Measurements from ENCODE around the gene SMG5.

The SMG5 gene

GRCh38 chr1:156270314-156270713, 12.3 kb downstream of the SMG5 start:
- no peak for DNase-seq (ENCODE audit: extremely low read depth, low read depth)
- H3K4me3 ChIP-seq (replicated peaks; ENCODE audit: low read depth, low read length): no peak overlapping the region
- no peak for TF ChIP-seq CTCF (IDR thresholded peaks at IDR 0.05; ENCODE audit: low read depth, low read length, missing control alignments)

GRCh38 chr1:156268336-156268735, 14.3 kb downstream of the SMG5 start:
- no peak for TF ChIP-seq CTCF (IDR thresholded peaks at IDR 0.05; ENCODE audit: low read depth, low read length, missing control alignments)
- no peak for DNase-seq (ENCODE audit: extremely low read depth, low read depth)
- H3K4me3 ChIP-seq (replicated peaks; ENCODE audit: low read depth, low read length): no peak overlapping the region

GRCh38 chr1:156266051-156266450, 16.6 kb downstream of the SMG5 start:
- no peak for DNase-seq (ENCODE audit: extremely low read depth, low read depth)
- H3K4me3 ChIP-seq (replicated peaks; ENCODE audit: low read depth, low read length): no peak overlapping the region
- TF ChIP-seq CTCF (IDR thresholded peaks at IDR 0.05; ENCODE audit: low read depth, low read length, missing control alignments): no peak

GRCh38 chr1:156263288-156263655, 19.4 kb downstream of the SMG5 start:
- TF ChIP-seq CTCF (IDR thresholded peaks at IDR 0.05; ENCODE audit: low read depth, low read length, missing control alignments): no peak
- H3K4me3 ChIP-seq (replicated peaks; ENCODE audit: low read depth, low read length): no peak overlapping the region
- DNase-seq (ENCODE audit: extremely low read depth, low read depth): no peak

- H3K4me3 ChIP-seq (replicated peaks; ENCODE audit: low read depth, low read length): no peak overlapping the region
- TF ChIP-seq CTCF (IDR thresholded peaks at IDR 0.05; ENCODE audit: low read depth, low read length, missing control alignments): no peak
- no peak for DNase-seq (ENCODE audit: extremely low read depth, low read depth)
These were observed 20.0 kb downstream of the SMG5 start for GRCh38 chr1:156262461-156263287.

GRCh38 chr1:156260896-156261295, 21.7 kb downstream of the SMG5 start:
- TF ChIP-seq CTCF (IDR thresholded peaks at IDR 0.05; ENCODE audit: low read depth, low read length, missing control alignments): no peak
- DNase-seq (ENCODE audit: extremely low read depth, low read depth): no peak
- H3K4me3 ChIP-seq (replicated peaks; ENCODE audit: low read depth, low read length): no peak overlapping the region

GRCh38 chr1:156259805-156260204, 22.8 kb downstream of the SMG5 start:
- no peak for DNase-seq (ENCODE audit: extremely low read depth, low read depth)
- no peak overlapping the region for H3K4me3 ChIP-seq (replicated peaks; ENCODE audit: low read depth, low read length)
- TF ChIP-seq CTCF (IDR thresholded peaks at IDR 0.05; ENCODE audit: low read depth, low read length, missing control alignments): peak; percentile 12
